K562 (cell line): ENCODE measurements around the gene RNF114. TPM values are rescaled to one million over a fixed set of nuclear protein-coding genes. Genes with fewer than 3 reads are reported as not detected.
A peak's percentile ranks its signal among the peaks of the same experiment; 100 is the strongest.

Experiments
- ATAC-seq: fragments of 200-7000 bp; cut with Tn5 transposase; 3 replicates; pipeline ENCODE4 v1.9.1; 2020; ENCODE audit warnings: moderate library complexity
- BruUV-seq: library from RNA; stranded (reverse); fragments of 400-500 nt; replicated peaks from 2 replicates; lab custom pipeline; 2021; lab: Mats Ljungman, UMichigan
- CTCF ChIA-PET: fragments of 300-600 bp; formaldehyde crosslinking; extraction: SDS; loops from one replicate; lab custom pipeline; 2021; ENCODE audit warnings: low intra/inter-chr PET ratio; lab: Yijun Ruan, JAX
- POLR2A ChIA-PET: fragments of 300-600, 350-650 bp; sonication (Branson Sonifier 250); formaldehyde crosslinking; extraction: SDS; loops from one replicate; lab custom pipeline; 2021; ENCODE audit warnings: antibody characterized with exemption, inconsistent platforms; lab: Yijun Ruan, JAX
- DNase-seq, 4 experiments: peaks; one replicate each; pipeline versions ENCODE4 v3.0.0 to v3.0.0-alpha.2; 2011 to 2018; ENCODE audit warnings: low spot score in 3 of 4, mixed read lengths in 3 of 4; ENCODE audit errors: extremely low read depth in 1 of 4
- FAIRE-seq: peaks from 2 replicates; lab custom pipeline; 2011; peaks lifted over from hg19 to GRCh38; lab: Jason Lieb, UNC
- H2AFZ ChIP-seq: 2 replicates; pipeline ENCODE4 v1.6.0; 2011; ENCODE audit warnings: low read depth, low read length, control low read depth, inconsistent platforms
- H3K27ac ChIP-seq: fragments of 200-600 bp; 3 replicates; pipeline ENCODE4 v1.8.0; 2011; ENCODE audit warnings: low read depth, mild to moderate bottlenecking, control low read depth, inconsistent platforms, low read length, moderate library complexity, mixed read lengths; ENCODE audit errors: extremely low read depth
- H3K27me3 ChIP-seq, 2 experiments: fragments of 300-600 bp in 1 of 2; 2 replicates in 1 of 2; 3 replicates in 1 of 2; pipeline versions ENCODE4 v1.6.0 to v1.8.0; 2011; ENCODE audit warnings: inconsistent platforms in 2 of 2, low read length in 2 of 2, mild to moderate bottlenecking in 1 of 2, mixed read lengths in 1 of 2, moderate library complexity in 1 of 2; ENCODE audit not compliant: control insufficient read depth in 2 of 2, insufficient read depth in 2 of 2
- H3K36me3 ChIP-seq: fragments of 300-600 bp; 3 replicates; pipeline ENCODE4 v1.8.0; 2011; ENCODE audit warnings: mild to moderate bottlenecking, low read length, inconsistent platforms; ENCODE audit not compliant: control insufficient read depth, insufficient read depth
- H3K4me1 ChIP-seq, 2 experiments: fragments of 200-600 bp in 1 of 2; replicated peaks in 1 of 2; 2 replicates in 1 of 2; 3 replicates in 1 of 2; pipeline versions ENCODE4 v1.5.1 to v1.8.0; 2011; ENCODE audit warnings: inconsistent platforms in 2 of 2, low read length in 2 of 2, mild to moderate bottlenecking in 1 of 2, mixed read lengths in 1 of 2, moderate library complexity in 1 of 2; ENCODE audit not compliant: control insufficient read depth in 2 of 2, insufficient read depth in 2 of 2
- H3K4me2 ChIP-seq: 2 replicates; pipeline ENCODE4 v1.6.1; 2011; ENCODE audit warnings: low read length, control low read depth, inconsistent platforms, mixed read lengths; ENCODE audit not compliant: insufficient read depth
- H3K4me3 ChIP-seq: fragments of 200-600 bp; sonication (generic), shearing (Covaris generic); 2 replicates; pipeline ENCODE4 v1.5.1; 2016; ENCODE audit warnings: control low read depth, inconsistent platforms
- H3K79me2 ChIP-seq: fragments of 200-600 bp; 3 replicates; pipeline ENCODE4 v1.8.0; 2011; ENCODE audit warnings: low read length, inconsistent platforms; ENCODE audit not compliant: control insufficient read depth, insufficient read depth
- H3K9ac ChIP-seq, 2 experiments: 2 replicates each; pipeline versions ENCODE4 v1.6.0 to v1.6.1; 2011; ENCODE audit warnings: low read depth in 2 of 2, low read length in 2 of 2, control low read depth in 1 of 2, inconsistent platforms in 1 of 2, mild to moderate bottlenecking in 1 of 2, mixed read lengths in 1 of 2; ENCODE audit not compliant: insufficient read depth in 1 of 2
- H3K9me1 ChIP-seq: one replicate; pipeline ENCODE4 v1.6.0; 2011; ENCODE audit warnings: inconsistent platforms, mild to moderate bottlenecking, low read length, moderate library complexity; ENCODE audit not compliant: control insufficient read depth, insufficient read depth
- H3K9me3 ChIP-seq: replicated peaks from 2 replicates; pipeline ENCODE4 v1.5.1; 2011; ENCODE audit warnings: low read depth, low read length, inconsistent platforms; ENCODE audit not compliant: control insufficient read depth, insufficient read depth
- H4K20me1 ChIP-seq: replicated peaks from 2 replicates; pipeline ENCODE4 v1.6.1; 2011; ENCODE audit warnings: low read length, inconsistent platforms, mixed read lengths; ENCODE audit not compliant: control insufficient read depth, insufficient read depth
- HIVEP1 ChIP-seq: fragments of 250-450 bp; sonication (Bioruptor Pico); IDR thresholded peaks from 2 replicates; pipeline ENCODE4 v1.4.0; 2020; ENCODE audit warnings: mild to moderate bottlenecking
- HOMEZ ChIP-seq: fragments of 250-450 bp; sonication (Bioruptor Pico); IDR thresholded peaks from 2 replicates; pipeline ENCODE4 v1.4.0; 2020; ENCODE audit warnings: mild to moderate bottlenecking, moderate library complexity
- HSF4 ChIP-seq: fragments of 250-450 bp; sonication (Bioruptor Pico); IDR thresholded peaks from 2 replicates; pipeline ENCODE4 v2.1.2; 2022; ENCODE audit warnings: mild to moderate bottlenecking, moderate library complexity, borderline replicate concordance
- PHF20 ChIP-seq: fragments of 450-650 bp; IDR thresholded peaks from 2 replicates; pipeline ENCODE4 v1.6.1; 2018; ENCODE audit not compliant: partially characterized antibody
- POLR2G ChIP-seq: fragments of 200-400 bp; formaldehyde crosslinking; IDR thresholded peaks from 2 replicates; pipeline ENCODE4 v1.6.1; 2017; ENCODE audit warnings: low read depth, mild to moderate bottlenecking, antibody characterized with exemption, low read length, moderate library complexity
- RBFOX2 ChIP-seq: fragments of 200-400 bp; formaldehyde crosslinking; IDR thresholded peaks from 2 replicates; pipeline ENCODE4 v1.6.1; 2017; ENCODE audit warnings: low read depth, mild to moderate bottlenecking, low read length, moderate library complexity
- SMAD3 ChIP-seq: fragments of 450-650 bp; formaldehyde crosslinking; conservative IDR thresholded peaks from 2 replicates; pipeline ENCODE4 v1.4.0; 2020; ENCODE audit warnings: mild to moderate bottlenecking
- YY1 ChIP-seq, 3 experiments: IDR thresholded peaks; 2 replicates each; pipeline ENCODE4 v1.6.1; 2011; ENCODE audit warnings: low read length in 2 of 3, mild to moderate bottlenecking in 2 of 3, moderate library complexity in 2 of 3, borderline replicate concordance in 1 of 3, control low read depth in 1 of 3, low read depth in 1 of 3; ENCODE audit not compliant: insufficient read depth in 3 of 3, insufficient replicate concordance in 2 of 3, control insufficient read depth in 1 of 3, insufficient read length in 1 of 3; ENCODE audit errors: extremely low read depth in 1 of 3
- ZNF232 ChIP-seq: sonication (generic); formaldehyde crosslinking; IDR thresholded peaks from 2 replicates; pipeline ENCODE4 v1.8.0; 2022; ENCODE audit warnings: mild to moderate bottlenecking, missing genetic modification reagents
- WGBS: fragments of 100-300 bp; shearing (Covaris generic); methylation state at CpG from one replicate; pipeline ENCODE4 v1.1.6; 2016; ENCODE audit warnings: low coverage, mixed read lengths; ENCODE audit not compliant: insufficient coverage; ENCODE audit errors: missing lambda C conversion rate; 5-methylcytosine and 5-hydroxymethylcytosine counted together
- in situ Hi-C: fragments of 300-500 bp; cut with MboI; formaldehyde crosslinking; loops from 4 replicates; pipeline ENCODE4 v1.15.0; 2018; ENCODE audit warnings: inconsistent platforms, mixed read lengths
- intact Hi-C: fragments of 100-400 bp; cut with micrococcal nuclease; formaldehyde crosslinking; loops from 2 replicates; pipeline ENCODE4 v1.14.2; 2022
- polyA plus RNA-seq, 8 experiments: library from polyadenylated mRNA; depleted of rRNA in 4 of 8; stranded (reverse) in 5 of 8; unstranded in 3 of 8; fragments of >200 nt; fragmentation: Nextera tagmentation in 2 of 8; fragmentation: Illumina TruSeq in 1 of 8; extraction: Ambion mirVana in 2 of 8; extraction: Trizol in 1 of 8; gene quantifications; 2 replicates each; pipeline versions ENCODE4 v1.2.1 to v1.2.3, GENCODE V29; 2011 to 2014; ENCODE audit warnings: inconsistent platforms in 1 of 8, missing spikeins in 1 of 8
- total RNA-seq, 7 experiments: library from RNA; depleted of rRNA in 6 of 7; stranded (reverse); fragments of >200 nt in 6 of 7; fragmentation: Illumina TruSeq in 2 of 7; extraction: Trizol in 2 of 7; gene quantifications; 2 replicates each; pipeline versions ENCODE4 v1.2.1 to v1.2.3, GENCODE V29; 2011 to 2021; ENCODE audit warnings: low replicate concordance in 1 of 7

The RNF114 gene
- total and polyA plus RNA-seq, 9 of the 15 experiments (the other 6 are each of a cell fraction or from before 2014, with no cell fraction given) = 38.6 to 111 (median 62.6) TPM

GRCh38 chr20:49985617-49986016 is 49.4 kb downstream of the RNF114 start:
- Histone ChIP-seq H3K36me3 (peaks cover 55% of the 10 kb centered on the region), H3K9ac (peak overlapping the region; percentile 14 to 85; a peak in 3 of 4 replicates), H3K4me3 (peak overlapping the region; percentile 92), H3K79me2 (peaks cover 50% of the 10 kb centered on the region), H4K20me1 (no peaks in the 10 kb centered on the region; the same call in 1 of the 2 replicates), H3K4me2 (peak overlapping the region; percentile 98), H3K27ac (peak overlapping the region; percentile 42; the same call in 1 of the 3 replicates), H3K4me1 (peaks cover 80 to 83% of the 10 kb centered on the region in 2 experiments), H2AFZ (no peak overlapping the region), H3K27me3 (no peaks in the 10 kb centered on the region), H3K9me1 (peaks cover 8% of the 10 kb centered on the region), H3K9me3 (no peaks in the 10 kb centered on the region)
- in situ Hi-C loops = no loop called here
- BruUV-seq = no TSS peak
- DNase-seq (peak in 1 of 4 experiments; percentile 17), ATAC-seq (no peak), FAIRE-seq (no peak)
- ChIA-PET POLR2A (interaction anchor here (0.6 to 6.3 kb wide), 19 partner anchors 7 to 274 kb away, joined by 3 to 78 read pairs (median 6); no protein-coding TSS in a partner anchor), CTCF (no interaction called here)
- TF ChIP-seq PHF20 (no peak), POLR2G (peak; percentile 75), ZNF232 (CRISPR knock-in tag) (no peak), RBFOX2 (peak; percentile 80), HOMEZ (CRISPR knock-in tag) (no peak), YY1 (IDR thresholded peaks at IDR 0.05; ENCODE audit: borderline replicate concordance in 1 of 3, control insufficient read depth in 1 of 3, extremely low read depth in 1 of 3, insufficient read depth in 3 of 3, insufficient read length in 1 of 3, insufficient replicate concordance in 2 of 3, low read depth in 1 of 3, low read length in 2 of 3) (no peak), SMAD3 (CRISPR knock-in tag) (no peak), HSF4 (no peak), HIVEP1 (CRISPR knock-in tag) (no peak)
- intact Hi-C loops = loop anchor here (10.0 kb wide), 1 partner anchor 479 kb away; no protein-coding TSS in a partner anchor
- 80% methylated on average over 11 of the region's 13 CpGs for WGBS
